Mucosa of gallbladder (tissue), 1 donor: Measurements from ENCODE around the gene ZNF398. TPM values are rescaled to one million over a fixed set of nuclear protein-coding genes. Genes with fewer than 3 reads are reported as not detected.
"Not testable (repeated sequence)": the region's sequence is repeated elsewhere in the genome, so short reads cannot be mapped to it uniquely, and the experiment has no call there.

Experiments used
- DNase-seq: peaks from one replicate; pipeline ENCODE4 v3.0.0-alpha.2; 2020; ENCODE audit warnings: low spot score
- total RNA-seq: library from RNA; stranded (reverse); gene quantifications from one replicate; pipeline ENCODE4 v1.2.1, GENCODE V29; 2021
- donor health status: DM: no; HTN: no; CAD: no.

The ZNF398 gene, protein sequence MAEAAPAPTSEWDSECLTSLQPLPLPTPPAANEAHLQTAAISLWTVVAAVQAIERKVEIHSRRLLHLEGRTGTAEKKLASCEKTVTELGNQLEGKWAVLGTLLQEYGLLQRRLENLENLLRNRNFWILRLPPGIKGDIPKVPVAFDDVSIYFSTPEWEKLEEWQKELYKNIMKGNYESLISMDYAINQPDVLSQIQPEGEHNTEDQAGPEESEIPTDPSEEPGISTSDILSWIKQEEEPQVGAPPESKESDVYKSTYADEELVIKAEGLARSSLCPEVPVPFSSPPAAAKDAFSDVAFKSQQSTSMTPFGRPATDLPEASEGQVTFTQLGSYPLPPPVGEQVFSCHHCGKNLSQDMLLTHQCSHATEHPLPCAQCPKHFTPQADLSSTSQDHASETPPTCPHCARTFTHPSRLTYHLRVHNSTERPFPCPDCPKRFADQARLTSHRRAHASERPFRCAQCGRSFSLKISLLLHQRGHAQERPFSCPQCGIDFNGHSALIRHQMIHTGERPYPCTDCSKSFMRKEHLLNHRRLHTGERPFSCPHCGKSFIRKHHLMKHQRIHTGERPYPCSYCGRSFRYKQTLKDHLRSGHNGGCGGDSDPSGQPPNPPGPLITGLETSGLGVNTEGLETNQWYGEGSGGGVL
- 15.3 TPM for total RNA-seq

DNA sequence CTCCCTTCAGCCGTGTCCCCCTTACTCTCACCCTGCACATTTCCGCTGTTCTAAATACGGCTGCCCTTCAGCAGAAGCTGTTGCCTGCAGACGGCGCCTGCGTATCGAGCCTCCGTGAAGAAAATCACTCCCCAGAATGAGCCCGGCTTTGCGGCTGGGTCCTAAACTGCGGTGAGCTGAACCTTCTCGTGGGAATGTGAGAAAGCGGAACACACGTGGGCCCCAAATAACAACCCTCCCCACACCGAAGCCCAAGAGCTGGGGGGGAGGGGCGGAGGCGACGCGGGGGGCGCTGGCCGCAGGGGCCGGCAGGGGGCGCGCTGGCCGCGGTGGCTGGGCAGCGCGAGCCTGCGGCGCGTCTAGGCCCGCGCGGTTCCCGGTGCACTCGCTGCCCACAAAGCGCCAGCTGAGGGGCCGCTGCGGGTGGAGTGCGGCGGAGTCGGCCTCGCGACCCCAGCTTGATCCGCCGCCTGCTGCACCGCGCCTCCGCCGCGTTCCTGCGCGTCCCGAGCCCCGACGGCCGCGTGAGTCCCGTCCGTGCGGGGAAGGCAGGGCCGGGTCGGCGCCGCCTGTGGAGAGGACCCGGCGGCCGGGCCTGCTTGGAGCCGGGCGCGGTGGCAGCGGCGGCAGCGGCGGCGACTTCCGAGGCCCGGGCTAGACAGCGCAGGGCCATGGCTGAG is at the start of gene ZNF398:
TSS of gene ZNF398 (plus strand) at position 382 of the 680 bp plus-strand sequence. CDS start at position 672, 290 bp downstream.
- peak; percentile 66 for DNase-seq

DNA sequence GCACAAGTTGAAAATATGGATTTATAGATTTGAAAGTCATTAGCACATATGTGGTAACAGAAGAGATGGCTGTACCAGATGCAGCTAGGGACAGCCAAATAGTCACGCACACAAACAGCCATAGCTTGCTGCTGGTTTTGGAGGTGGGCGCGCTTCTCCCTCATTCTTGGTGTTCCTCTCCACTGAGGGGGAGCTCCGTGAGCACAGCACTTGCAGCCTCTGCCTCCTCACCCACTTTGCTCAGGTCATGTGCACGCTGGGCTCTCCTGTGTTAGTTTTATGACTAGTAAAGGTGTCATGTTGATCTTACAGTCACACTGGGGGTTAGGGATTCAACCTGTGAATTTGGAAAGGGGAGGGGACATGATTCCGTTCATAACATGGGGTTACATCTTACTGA is 48.2 kb upstream of the ZNF398 start:
- no peak for DNase-seq

DNA sequence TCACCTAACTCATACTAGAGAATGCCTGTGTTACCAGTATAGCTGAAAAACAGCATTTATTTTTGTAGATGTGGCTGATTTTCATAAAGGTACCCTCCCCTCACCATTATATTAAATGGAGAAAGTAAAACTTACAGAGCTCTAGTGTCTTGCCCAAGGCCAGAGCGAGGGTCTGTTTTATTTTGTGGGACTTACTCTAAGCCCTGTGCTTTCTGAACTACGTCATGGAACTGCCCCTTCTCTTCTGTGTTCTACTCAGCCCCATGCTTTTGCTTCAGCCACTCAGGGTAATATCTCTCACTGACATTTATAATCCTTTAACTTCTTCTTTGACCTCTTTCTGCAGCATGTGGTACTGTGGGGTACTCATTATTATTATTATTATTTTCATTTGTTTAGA is 46.4 kb upstream of the ZNF398 start:
- no peak for DNase-seq

DNA sequence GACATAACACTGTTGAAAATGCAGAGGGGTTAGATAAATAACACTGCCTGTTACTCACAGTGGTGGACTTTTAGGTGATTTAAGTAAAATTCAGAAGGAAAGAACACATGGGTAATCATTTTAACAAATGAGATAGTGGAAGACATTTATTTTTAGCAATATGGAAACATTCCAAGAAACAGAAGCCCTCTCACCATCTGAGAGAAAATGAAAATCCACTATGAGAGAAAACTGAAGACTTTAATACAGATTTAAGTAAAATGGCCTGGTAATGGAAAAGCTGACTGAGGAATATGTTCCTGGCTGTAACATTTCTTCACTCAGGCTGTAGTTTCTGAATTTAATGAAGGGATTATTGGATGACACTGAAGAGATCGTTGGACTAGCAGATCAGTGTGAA is 44.6 kb upstream of the ZNF398 start:
- DNase-seq: no peak

DNA sequence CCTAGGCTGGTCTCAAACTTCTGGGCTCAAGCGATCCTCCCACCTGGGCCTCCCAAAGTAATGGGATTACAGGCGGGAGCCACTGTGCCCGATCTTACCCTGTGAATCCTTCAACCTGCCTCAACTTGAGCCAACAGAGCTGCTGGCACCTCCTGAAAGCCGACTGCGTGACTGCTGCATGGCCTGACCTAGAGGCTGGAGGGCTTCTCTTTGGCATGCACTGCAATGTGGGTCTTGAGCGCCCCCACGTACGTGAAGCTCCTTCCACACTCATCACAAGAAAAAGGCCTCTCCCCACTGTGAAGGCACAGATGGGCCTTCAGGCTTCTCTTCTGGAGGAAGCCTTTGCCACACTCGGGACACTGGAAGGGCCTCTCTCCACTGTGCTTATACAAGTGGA is 43.8 kb upstream of the ZNF398 start:
- DNase-seq: no peak

DNA sequence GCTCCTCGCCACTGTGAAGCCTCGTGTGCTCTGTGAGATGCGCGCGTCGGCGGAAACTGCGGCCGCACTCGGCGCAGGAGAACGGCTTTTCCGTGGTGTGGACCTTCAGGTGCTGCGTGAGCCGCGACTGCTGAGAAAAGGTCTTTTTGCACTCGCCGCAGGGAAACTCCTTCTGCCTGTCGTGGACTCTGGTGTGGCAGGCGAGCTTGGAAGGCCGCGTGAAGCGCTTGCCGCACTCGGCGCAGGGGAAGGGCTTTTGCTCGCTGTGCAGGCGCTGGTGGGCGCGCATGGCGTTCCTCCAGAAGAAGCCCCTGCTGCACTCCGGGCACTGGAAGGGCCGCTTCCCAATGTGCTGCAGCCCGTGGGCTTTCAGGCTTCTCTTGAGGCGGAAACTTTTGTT is 43.0 kb upstream of the ZNF398 start:
- no peak for DNase-seq

DNA sequence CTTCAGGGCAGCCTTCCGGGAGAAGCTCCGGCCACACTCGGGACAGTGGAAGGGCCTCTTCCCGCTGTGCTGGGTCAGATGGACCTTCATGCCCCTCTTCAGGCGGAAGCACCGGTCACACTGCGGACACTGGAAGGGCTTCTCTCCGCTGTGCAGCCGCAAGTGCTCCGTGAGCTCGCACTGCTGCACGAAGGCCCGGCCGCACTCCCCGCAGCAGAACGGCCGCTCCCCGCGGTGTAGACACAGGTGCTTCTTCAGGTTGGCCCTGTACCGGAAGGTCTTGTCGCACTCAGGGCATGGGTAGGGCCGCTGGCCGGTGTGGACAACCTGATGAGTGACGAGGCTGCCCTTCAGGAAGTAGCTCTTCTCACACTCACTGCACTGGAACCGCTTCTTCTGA is 42.5 kb upstream of the ZNF398 start:
- no peak for DNase-seq

DNA sequence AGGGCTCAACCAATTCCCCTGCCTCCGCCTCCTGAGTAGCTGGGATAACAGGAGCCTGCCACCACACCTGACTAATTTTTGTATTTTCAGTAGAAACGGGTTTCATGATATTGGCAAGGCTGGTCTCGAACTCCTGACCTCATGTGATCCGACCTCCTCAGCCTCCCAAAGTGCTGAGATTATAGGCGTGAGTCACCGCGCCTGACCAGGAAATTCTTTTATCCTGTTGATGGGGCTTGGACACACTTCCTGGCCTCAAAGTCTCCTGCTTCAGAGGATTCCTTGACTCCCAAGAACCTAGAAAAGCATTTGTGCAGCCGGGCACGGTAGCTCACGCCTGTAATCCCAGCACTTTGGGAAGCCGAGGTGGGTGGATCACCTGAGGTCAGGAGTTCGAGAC is 37.3 kb upstream of the ZNF398 start:
- DNase-seq: no peak

DNA sequence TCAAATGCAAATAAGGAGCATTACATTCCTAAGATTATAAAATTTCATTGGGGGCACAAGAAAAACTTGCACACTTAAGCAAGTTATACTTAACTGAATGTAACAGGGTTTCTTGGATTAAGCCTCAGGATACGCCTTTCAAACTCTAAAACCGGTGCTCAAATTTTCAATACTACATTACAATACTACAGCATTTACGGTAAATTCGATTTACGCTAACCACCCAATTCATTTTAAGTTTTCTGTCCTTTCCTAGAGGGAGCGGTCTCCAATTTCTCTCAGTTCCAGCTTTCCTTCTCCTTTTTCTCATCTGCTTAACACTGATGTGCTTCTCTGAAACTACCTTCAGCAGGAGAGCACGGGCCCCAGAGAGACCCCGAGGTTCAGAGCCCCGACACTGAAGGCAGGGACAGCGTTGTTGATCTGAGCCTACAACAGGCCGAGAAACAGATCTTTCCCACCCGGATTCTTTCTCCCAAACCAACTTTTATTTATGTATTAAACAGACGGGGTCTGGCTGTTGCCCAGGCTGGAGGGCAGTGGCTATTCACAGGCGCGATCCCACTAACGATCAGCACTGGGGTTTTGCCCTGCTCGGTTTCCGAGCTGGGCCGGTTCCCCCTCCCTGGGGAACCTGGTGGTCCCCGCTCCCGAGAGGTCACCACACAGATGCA is 21.9 kb upstream of the ZNF398 start:
- DNase-seq: no peak

DNA sequence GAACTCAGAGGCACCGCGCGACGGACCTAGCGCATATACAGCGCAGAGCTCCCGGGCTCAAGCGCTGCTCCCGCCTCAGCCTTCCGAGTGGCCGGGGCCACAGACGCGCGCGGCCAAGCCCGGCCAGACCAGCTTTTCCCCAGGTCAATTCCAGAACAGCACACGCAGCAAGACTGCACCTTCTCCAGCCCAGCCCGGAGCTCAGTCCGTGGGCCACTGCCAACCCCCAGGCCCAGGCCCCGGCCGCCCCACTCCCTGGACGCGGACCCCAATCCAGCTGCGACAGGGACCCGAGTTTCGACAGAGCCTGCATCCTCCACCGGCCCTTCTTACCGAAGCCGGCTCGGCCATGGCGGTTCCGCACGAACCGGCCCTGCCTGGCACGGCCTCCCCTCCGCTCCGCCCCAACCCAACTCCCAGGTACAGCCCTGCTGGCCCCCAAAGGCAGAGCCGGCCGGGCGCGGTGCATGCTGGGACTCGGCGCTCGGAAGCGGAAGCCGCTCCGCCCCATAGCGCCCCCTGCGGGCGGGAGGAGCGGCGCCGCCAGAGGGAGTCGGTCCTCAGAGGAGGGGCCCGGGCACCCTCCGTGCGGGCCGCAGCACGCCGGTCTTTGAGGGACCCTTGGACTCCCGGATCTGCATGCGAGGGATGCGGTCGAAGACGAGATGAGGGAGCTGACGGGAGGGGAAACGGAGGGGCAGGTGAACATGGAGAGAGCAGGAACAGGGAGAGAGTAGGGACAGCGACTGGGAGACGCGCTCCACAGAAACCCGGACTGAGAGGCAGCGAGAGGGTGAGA is 21.2 kb upstream of the ZNF398 start, which contains the start of gene ZNF425:
TSS of gene ZNF425 (minus strand) at position 462 of the 799 bp plus-strand sequence. CDS start at position 351, 111 bp downstream.
- DNase-seq: peak; percentile 90

DNA sequence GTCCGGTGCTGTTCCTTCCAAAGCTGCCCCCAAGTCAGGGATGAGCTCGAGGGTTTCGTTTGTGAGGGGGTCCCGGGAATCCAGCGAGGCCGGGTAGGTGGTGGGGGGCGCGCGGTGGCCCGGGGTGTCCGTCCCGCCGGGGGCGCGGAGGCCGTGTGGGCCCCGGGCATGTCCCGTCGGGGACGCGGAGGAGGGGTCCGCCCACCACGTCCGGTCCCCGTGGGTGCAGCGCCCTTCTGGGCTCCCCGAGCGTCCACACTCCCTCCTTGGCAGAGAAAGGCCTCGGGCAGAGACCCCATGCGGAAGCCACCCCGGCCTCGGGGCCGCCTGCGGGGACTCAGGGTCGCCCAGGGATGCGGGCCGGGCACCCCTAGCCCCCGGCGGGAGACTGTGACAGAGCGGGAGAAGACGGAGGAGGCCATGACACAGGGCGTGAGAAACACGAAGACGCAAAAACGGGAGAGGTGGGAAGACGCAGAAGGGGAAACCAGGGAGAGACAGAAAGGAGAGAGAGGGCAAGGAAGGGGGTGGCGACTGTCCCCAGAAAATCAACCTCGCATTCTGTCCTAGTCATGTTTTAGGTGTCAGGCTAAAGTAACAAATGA is 20.5 kb upstream of the ZNF398 start:
- peak; percentile 33 for DNase-seq

DNA sequence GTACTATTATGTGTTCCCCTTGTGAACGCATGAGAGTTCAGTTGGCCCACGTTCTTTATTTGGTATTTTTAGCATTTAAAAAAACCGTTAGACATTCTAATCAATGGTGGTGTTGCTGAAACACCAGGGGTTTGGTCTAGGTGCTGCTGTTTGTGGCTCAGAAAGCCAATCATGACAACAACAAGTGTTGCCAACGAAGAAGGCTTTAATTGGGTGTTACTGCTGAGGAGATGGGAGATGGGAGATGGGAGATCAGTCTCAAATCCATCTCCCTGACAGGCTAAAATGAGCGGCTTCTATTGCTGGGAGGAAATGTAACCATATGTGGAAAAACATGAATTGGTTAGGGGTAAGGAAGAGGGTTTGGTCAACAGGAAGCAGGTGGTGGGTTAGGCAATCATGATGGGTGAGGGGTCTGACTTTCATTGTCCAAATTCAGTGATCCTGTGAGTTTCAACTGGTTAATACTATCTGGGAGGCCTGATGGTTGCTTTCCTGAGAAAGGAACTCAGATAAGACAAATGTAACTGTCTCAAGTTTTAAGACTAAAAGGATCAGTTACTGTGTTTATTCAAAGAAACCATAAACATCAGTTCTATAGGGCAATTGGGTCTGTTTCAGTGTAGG is 16.6 kb upstream of the ZNF398 start:
- no peak for DNase-seq

DNA sequence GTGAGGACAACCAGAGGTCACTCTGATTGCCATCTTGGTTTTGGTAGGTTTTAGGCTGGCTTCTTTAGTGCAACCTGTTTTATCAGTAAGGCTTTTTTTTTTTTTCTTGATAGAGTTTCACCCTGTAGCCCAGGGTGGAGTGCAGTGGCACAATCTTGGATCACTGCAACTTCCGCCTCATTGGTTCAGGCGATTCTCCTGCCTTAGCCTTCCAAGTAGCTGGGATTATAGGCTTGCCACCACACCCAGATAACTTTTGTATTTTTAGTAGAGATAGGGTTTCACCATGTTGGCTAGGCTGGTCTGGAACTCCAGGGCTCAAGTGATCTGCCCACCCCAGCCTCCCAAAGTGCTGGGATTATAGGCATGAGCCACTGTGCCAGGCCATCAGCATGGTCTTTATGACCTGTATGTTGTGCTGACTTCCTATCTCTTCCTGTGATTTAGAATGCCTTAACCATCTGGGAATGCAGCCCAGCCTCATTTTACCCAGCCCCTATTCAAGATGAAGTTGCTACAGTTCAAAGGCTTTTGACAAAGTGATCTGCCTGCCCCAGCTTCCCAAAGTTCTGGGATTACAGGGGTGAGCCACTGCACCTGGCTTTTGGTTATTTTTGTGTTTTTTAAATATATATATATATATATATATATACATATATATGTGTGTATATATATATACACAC is 14.1 kb upstream of the ZNF398 start:
- DNase-seq: no peak

DNA sequence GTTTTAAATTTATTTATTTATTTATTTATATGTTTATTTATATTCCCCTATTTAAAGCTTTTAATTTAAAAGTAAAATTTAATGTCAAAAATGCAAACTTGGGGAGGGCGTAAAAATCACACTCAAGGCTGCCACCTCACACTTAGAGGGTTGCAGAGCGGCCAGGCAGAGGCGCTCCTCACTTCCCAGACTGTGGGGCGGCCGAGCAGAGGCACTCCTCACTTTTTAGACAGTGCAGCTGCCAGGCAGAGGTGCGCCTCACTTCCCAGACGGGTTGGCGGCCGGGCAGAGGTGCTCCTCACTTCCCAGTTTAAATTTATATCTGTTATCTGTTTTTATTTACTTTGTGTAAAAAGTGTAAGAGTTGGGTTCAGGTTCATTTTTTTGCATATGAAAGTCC is 11.1 kb upstream of the ZNF398 start:
- no peak for DNase-seq

DNA sequence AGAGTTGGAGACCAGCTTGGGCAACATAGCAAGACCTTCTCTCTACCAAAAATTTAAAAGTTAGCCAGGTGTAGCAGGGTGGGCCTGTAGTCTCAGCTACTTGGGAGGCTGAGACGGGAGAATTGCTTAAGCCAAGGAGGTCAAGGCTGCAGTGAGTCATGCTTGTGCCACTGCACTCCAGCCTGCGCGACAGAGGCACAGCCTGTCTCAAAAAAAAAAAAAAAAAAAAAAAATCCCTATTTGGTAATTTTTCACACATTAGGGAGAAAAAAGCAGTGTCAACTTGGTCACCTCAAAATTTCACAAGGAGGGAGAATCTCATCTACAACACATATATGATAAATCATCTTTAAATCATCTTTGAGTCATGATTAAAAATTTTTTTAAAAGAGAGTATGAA is 6.4 kb upstream of the ZNF398 start:
- DNase-seq: no peak

DNA sequence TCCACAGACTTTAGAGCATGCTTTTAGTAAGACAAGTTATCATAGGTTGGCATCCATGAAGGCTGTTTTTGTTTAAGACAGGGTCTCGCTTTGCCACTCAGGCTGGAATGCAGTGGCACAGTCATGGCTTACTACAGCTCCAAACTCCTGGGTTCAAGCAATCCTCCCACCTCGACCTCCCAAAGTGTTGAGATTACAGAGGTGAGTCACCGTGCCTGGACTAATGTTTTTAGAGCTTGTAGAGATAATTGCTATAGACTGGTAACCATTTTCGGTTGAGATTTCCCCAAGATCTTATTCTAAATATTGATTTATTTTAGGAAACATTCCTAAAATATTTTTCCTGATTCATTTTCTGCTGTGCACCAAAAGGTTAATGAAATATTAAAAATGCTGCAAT is 5.4 kb upstream of the ZNF398 start:
- DNase-seq: no peak

DNA sequence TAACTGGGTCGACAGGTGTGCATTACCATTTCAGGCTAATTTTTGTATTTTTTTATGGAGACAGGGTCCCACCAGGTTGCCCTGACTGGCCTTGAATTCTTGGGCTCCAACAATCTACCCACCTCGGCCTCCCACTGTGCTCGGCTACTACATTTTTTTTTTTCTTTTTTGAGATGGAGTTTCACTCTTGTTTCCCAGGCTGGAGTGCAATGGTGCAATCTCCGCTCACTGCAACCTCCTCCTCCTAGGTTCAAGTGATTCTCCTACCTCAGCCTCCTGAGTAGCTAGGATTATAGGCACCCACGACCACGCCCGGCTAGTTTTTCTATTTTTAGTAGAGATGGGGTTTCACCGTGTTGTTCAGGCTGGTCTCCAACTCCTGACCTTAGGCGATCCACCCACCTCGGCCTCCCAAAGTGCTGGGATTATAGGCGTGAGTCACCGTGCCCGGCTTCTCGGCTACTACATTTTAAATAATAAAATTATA is 2.8 kb upstream of the ZNF398 start:
- DNase-seq: not testable (repeated sequence)

DNA sequence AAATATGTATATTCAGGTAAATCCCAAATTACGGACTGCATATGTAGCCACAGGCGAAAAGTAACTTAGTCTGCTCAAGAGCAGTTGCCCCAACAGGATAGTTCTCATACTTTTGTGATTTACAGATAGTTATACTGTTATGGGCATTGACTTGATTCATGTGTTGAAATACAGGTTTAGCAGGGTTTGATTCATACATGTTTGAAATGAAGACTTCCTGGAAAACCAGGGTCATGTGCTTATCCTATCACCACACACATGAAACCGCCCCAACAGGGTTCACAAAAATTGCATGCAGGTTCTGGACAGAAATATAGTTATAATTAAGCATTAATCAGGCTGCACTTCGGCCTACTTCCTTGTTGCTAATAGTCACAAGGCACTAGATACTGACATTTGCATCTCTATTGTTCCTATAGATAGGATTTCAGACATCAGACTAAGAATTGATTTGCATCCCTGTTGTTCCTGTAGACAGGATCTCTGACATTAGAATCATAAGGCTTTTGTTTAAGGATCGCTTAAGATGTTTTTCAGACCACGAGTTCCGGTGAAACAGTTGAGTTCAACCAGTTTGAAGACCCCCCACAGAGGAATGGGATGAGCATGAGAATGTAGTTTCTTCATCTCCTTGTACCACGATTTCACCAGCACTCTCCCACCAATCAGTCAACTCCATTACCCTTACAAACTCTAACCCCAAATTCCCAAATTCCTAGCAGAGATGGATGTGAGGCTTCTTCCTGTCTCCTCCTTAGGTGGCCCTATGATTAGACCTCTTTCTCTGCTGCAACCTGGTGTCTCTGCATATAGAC is 2.0 kb upstream of the ZNF398 start:
- DNase-seq: peak; percentile 59
